Stimulated activated CD4-positive, alpha-beta T cell treated with anti-CD3 and anti-CD28 coated beads, Interleukin-4, amount 100 ng/mL, for 1 hour (primary cell): ENCODE data around the gene DUSP2.

Experiments
- DNase-seq: peaks from one replicate; pipeline ENCODE4 v3.0.0-alpha.2; 2020

DUSP2 gene

GRCh38 chr2:96145036-96145847 is at the start of gene DUSP2:
TSS of gene DUSP2 (minus strand) at chr2:96145440. CDS start at chr2:96145354, 86 bp downstream.
- DNase-seq: peak; percentile 92

GRCh38 chr2:96191937-96192670 is 46.9 kb upstream of the DUSP2 start:
- DNase-seq: no peak

- no peak for DNase-seq
These were observed 43.7 kb upstream of the DUSP2 start for GRCh38 chr2:96188821-96189526.

- DNase-seq: no peak
These were observed 41.3 kb upstream of the DUSP2 start for GRCh38 chr2:96186562-96186961.

GRCh38 chr2:96185516-96185915 is 40.3 kb upstream of the DUSP2 start:
- DNase-seq: no peak

- DNase-seq: no peak
These were observed 39.7 kb upstream of the DUSP2 start for GRCh38 chr2:96184989-96185388.

GRCh38 chr2:96184188-96184587 is 38.9 kb upstream of the DUSP2 start:
- DNase-seq: no peak

- no peak for DNase-seq
These were observed 36.3 kb upstream of the DUSP2 start for GRCh38 chr2:96181529-96181928.

GRCh38 chr2:96180521-96180920 is 35.3 kb upstream of the DUSP2 start:
- no peak for DNase-seq

- no peak for DNase-seq
These were observed 34.8 kb upstream of the DUSP2 start for GRCh38 chr2:96180002-96180401.

GRCh38 chr2:96176661-96177060 is 31.4 kb upstream of the DUSP2 start:
- no peak for DNase-seq

- DNase-seq: no peak
These were observed 30.7 kb upstream of the DUSP2 start for GRCh38 chr2:96175951-96176350.

- peak; percentile 85 for DNase-seq
These were observed 29.3 kb upstream of the DUSP2 start for GRCh38 chr2:96174251-96175144.

- no peak for DNase-seq
These were observed 26.6 kb upstream of the DUSP2 start for GRCh38 chr2:96171831-96172230.

GRCh38 chr2:96170626-96171025 is 25.4 kb upstream of the DUSP2 start:
- DNase-seq: no peak

- DNase-seq: no peak
These were observed 24.7 kb upstream of the DUSP2 start for GRCh38 chr2:96169868-96170507.

GRCh38 chr2:96167407-96168013 is 22.3 kb upstream of the DUSP2 start:
- no peak for DNase-seq

GRCh38 chr2:96164459-96165184 is 19.4 kb upstream of the DUSP2 start:
- peak; percentile 46 for DNase-seq

GRCh38 chr2:96163768-96164429 is 18.7 kb upstream of the DUSP2 start:
- DNase-seq: peak; percentile 83

- DNase-seq: no peak
These were observed 18.2 kb upstream of the DUSP2 start for GRCh38 chr2:96163415-96163767.
